ENCODE measurements around the gene SLC17A3. TPM values are rescaled to one million over a fixed set of nuclear protein-coding genes. Genes with fewer than 3 reads are reported as not detected.

Gene SLC17A3
- total RNA-seq, 1 experiment from 2014 or later: not detected

DNA sequence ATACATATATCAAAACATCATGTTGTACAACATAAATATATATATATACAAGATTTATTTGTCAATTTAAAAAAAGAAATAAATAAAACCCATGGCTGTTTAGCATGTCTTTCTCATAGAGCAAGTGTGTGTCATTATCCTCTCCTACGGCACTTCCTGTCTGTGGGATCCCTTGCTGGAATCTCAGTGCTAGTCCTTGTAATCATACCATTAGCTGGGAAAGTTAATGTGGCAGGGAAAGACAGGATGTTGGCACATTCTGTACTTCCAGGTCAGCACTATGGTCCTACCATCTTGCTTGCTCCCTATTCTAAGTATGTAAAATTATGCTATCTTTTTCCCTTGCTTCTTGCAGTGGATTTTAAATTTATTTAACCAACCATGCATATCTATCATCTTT lies 9.5 kb upstream of the SLC17A3 start:
- intact Hi-C loops (cut with micrococcal nuclease): no loop called here
- Histone ChIP-seq H3K9me2 (replicated peaks; ENCODE audit: low read length) (no peaks in the 10 kb centered on the region), H3K36me3 (ENCODE audit: low read depth, low read length) (no peaks in the 10 kb centered on the region), H3K27ac (ENCODE audit: low read length) (no peak overlapping the region), H3K79me2 (ENCODE audit: low read length) (no peaks in the 10 kb centered on the region), H3K4me3 (ENCODE audit: low read length) (no peak overlapping the region), H3K4me2 (ENCODE audit: low read length) (no peak overlapping the region), H3F3A (ENCODE audit: low read length, unreplicated experiment) (no peaks in the 10 kb centered on the region), H3K4me1 (ENCODE audit: insufficient read depth, low read length) (no peaks in the 10 kb centered on the region), H3K9ac (ENCODE audit: low read length) (no peak overlapping the region), H4K20me1 (ENCODE audit: low read length) (no peaks in the 10 kb centered on the region), H3K27me3 (ENCODE audit: low read length) (peaks cover 39% of the 10 kb centered on the region), H3K9me3 (ENCODE audit: low read length) (no peaks in the 10 kb centered on the region), H2AFZ (ENCODE audit: low read length) (no peak overlapping the region)
- DNase-seq (no peak), ATAC-seq (no peak)
- TF ChIP-seq EZH2 (IDR thresholded peaks at IDR 0.05; ENCODE audit: low read length, unreplicated experiment) (no peak), EZH2phosphoT487 (IDR thresholded peaks at IDR 0.05; ENCODE audit: borderline replicate concordance, low read length) (no peak)
- TF ChIP-seq, protein P1, sequence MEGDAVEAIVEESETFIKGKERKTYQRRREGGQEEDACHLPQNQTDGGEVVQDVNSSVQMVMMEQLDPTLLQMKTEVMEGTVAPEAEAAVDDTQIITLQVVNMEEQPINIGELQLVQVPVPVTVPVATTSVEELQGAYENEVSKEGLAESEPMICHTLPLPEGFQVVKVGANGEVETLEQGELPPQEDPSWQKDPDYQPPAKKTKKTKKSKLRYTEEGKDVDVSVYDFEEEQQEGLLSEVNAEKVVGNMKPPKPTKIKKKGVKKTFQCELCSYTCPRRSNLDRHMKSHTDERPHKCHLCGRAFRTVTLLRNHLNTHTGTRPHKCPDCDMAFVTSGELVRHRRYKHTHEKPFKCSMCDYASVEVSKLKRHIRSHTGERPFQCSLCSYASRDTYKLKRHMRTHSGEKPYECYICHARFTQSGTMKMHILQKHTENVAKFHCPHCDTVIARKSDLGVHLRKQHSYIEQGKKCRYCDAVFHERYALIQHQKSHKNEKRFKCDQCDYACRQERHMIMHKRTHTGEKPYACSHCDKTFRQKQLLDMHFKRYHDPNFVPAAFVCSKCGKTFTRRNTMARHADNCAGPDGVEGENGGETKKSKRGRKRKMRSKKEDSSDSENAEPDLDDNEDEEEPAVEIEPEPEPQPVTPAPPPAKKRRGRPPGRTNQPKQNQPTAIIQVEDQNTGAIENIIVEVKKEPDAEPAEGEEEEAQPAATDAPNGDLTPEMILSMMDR (conservative IDR thresholded peaks at IDR 0.05; ENCODE audit: low read depth, low read length): no peak
- POLR2A ChIA-PET (ENCODE audit: unreplicated experiment): no interaction called here
- CTCF ChIA-PET: no interaction called here
- no TSS peak for BruUV-seq (replicated peaks)

DNA sequence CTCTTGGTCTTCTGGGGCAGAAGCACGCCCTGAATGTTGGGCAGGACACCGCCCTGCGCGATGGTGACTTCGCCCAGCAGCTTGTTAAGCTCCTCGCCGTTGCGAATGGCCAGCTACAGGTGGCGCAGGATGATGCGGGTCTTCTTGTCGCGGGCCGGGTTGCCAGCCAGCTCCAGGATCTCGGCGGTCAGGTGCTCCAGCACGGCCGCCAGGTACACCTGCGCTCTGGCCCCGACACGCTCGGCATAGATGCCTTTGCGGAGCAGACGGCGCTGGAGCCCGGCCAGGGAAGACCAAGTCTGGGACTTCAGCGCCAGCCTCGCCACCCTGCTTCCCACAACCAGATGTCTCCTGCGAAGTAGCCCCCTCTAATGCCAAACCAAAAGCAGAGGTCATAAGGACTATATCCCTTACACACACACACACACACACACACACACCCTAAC lies 8.0 kb upstream of the SLC17A3 start:
- intact Hi-C loops (cut with micrococcal nuclease): no loop called here
- no peaks in the 10 kb centered on the region for H3K79me2 ChIP-seq (ENCODE audit: low read length)
- H3K4me3 ChIP-seq (ENCODE audit: low read length): no peak overlapping the region
- no peak overlapping the region for H3K27ac ChIP-seq (ENCODE audit: low read length)
- ChIA-PET CTCF (no interaction called here), POLR2A (ENCODE audit: unreplicated experiment) (no interaction called here)
- no peaks in the 10 kb centered on the region for H3K9me3 ChIP-seq (ENCODE audit: low read length)
- H2AFZ ChIP-seq (ENCODE audit: low read length): no peak overlapping the region
- H3K27me3 ChIP-seq (ENCODE audit: low read length): peaks cover 51% of the 10 kb centered on the region
- H4K20me1 ChIP-seq (ENCODE audit: low read length): no peaks in the 10 kb centered on the region
- H3K36me3 ChIP-seq (ENCODE audit: low read depth, low read length): no peaks in the 10 kb centered on the region
- ATAC-seq: no peak
- H3K9ac ChIP-seq (ENCODE audit: low read length): no peak overlapping the region
- H3F3A ChIP-seq (ENCODE audit: low read length, unreplicated experiment): no peaks in the 10 kb centered on the region
- no TSS peak for BruUV-seq (replicated peaks)
- TF ChIP-seq EZH2 (IDR thresholded peaks at IDR 0.05; ENCODE audit: low read length, unreplicated experiment) (no peak), EZH2phosphoT487 (IDR thresholded peaks at IDR 0.05; ENCODE audit: borderline replicate concordance, low read length) (no peak)
- TF ChIP-seq, protein P1 (conservative IDR thresholded peaks at IDR 0.05; ENCODE audit: low read depth, low read length): no peak; the same call in 1 of the 2 replicates
- H3K4me2 ChIP-seq (ENCODE audit: low read length): no peak overlapping the region
- DNase-seq: no peak
- H3K9me2 ChIP-seq (replicated peaks; ENCODE audit: low read length): no peaks in the 10 kb centered on the region
- no peaks in the 10 kb centered on the region for H3K4me1 ChIP-seq (ENCODE audit: insufficient read depth, low read length)

DNA sequence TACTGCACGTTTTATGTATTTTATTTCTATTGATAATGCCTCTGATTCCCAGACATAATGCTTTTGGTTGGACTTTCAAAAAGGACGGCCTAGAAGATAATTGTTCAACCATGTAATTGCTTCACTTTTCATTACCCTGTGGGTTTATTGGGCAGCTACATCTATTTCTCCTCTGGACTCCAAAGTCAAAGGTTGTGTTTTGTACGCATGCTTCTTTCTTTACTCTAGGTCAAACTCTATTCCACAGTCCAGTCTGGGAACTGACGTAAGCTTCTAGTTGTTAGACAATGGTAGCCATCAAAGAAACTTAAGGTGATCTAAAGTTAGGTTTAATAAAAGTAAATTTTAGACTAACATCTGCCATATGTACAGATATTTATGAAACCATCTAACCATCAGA lies 6.6 kb upstream of the SLC17A3 start:
- H3K4me3 ChIP-seq (ENCODE audit: low read length): no peak overlapping the region
- H3F3A ChIP-seq (ENCODE audit: low read length, unreplicated experiment): no peaks in the 10 kb centered on the region
- no peak overlapping the region for H3K9ac ChIP-seq (ENCODE audit: low read length)
- H3K27ac ChIP-seq (ENCODE audit: low read length): no peak overlapping the region
- H3K4me1 ChIP-seq (ENCODE audit: insufficient read depth, low read length): no peaks in the 10 kb centered on the region
- H3K9me3 ChIP-seq (ENCODE audit: low read length): no peaks in the 10 kb centered on the region
- ChIA-PET CTCF (no interaction called here), POLR2A (ENCODE audit: unreplicated experiment) (no interaction called here)
- ATAC-seq (no peak), DNase-seq (no peak)
- intact Hi-C loops (cut with micrococcal nuclease): no loop called here
- H3K27me3 ChIP-seq (ENCODE audit: low read length): peaks cover 54% of the 10 kb centered on the region
- H3K79me2 ChIP-seq (ENCODE audit: low read length): no peaks in the 10 kb centered on the region
- no peaks in the 10 kb centered on the region for H4K20me1 ChIP-seq (ENCODE audit: low read length)
- no peak overlapping the region for H2AFZ ChIP-seq (ENCODE audit: low read length)
- TF ChIP-seq, protein P1 (conservative IDR thresholded peaks at IDR 0.05; ENCODE audit: low read depth, low read length): no peak
- TF ChIP-seq EZH2 (IDR thresholded peaks at IDR 0.05; ENCODE audit: low read length, unreplicated experiment) (no peak), EZH2phosphoT487 (IDR thresholded peaks at IDR 0.05; ENCODE audit: borderline replicate concordance, low read length) (no peak)
- H3K36me3 ChIP-seq (ENCODE audit: low read depth, low read length): no peaks in the 10 kb centered on the region
- BruUV-seq (replicated peaks): no TSS peak
- no peaks in the 10 kb centered on the region for H3K9me2 ChIP-seq (replicated peaks; ENCODE audit: low read length)
- H3K4me2 ChIP-seq (ENCODE audit: low read length): no peak overlapping the region

Data from PC-3 (cell line).